WTC11 (cell line): ENCODE results near the gene UTS2B. TPM values are rescaled to one million over a fixed set of nuclear protein-coding genes. Genes with fewer than 3 reads are reported as not detected.

Experiments used
- ATAC-seq: fragments of 200-7000 bp; cut with Tn5 transposase; 2 replicates; pipeline ENCODE4 v1.10.0; 2021; ENCODE audit warnings: mild to moderate bottlenecking, moderate library complexity
- CTCF ChIA-PET: fragments of 300-600 bp; sonication (Branson Sonifier 250); formaldehyde crosslinking; loops from one replicate; lab custom pipeline; 2021; ENCODE audit warnings: antibody characterized with exemption; lab: Charles Lee
- POLR2A ChIA-PET: fragments of 350-600 bp; sonication (Branson Sonifier 250); formaldehyde crosslinking; loops from one replicate; lab custom pipeline; 2021; ENCODE audit warnings: antibody characterized with exemption; lab: Charles Lee
- DNase-seq: peaks from one replicate; pipeline ENCODE4 v3.0.0; 2021; ENCODE audit warnings: low spot score
- H3K27ac Mint-ChIP-seq: 2 replicates; pipeline ENCODE4 v1.8.0; 2021; ENCODE audit warnings: mixed read lengths
- H3K27me3 Mint-ChIP-seq: 2 replicates; pipeline ENCODE4 v1.8.0; 2021; ENCODE audit warnings: low read depth, mild to moderate bottlenecking, moderate library complexity, mixed read lengths
- H3K36me3 Mint-ChIP-seq: 2 replicates; pipeline ENCODE4 v1.8.0; 2021; ENCODE audit warnings: mixed read lengths
- H3K4me1 Mint-ChIP-seq: 2 replicates; pipeline ENCODE4 v1.8.0; 2022; ENCODE audit warnings: mixed read lengths
- H3K4me3 Mint-ChIP-seq: 2 replicates; pipeline ENCODE4 v1.8.0; 2021; ENCODE audit warnings: mild to moderate bottlenecking, moderate library complexity, mixed read lengths
- H3K9me3 Mint-ChIP-seq: 2 replicates; pipeline ENCODE4 v1.8.0; 2021; ENCODE audit warnings: mixed read lengths
- AFF4 ChIP-seq: sonication (generic); formaldehyde crosslinking; IDR thresholded peaks from 2 replicates; pipeline ENCODE4 v1.8.1; 2023; ENCODE audit warnings: mild to moderate bottlenecking, missing genetic modification reagents, borderline replicate concordance
- ATF2 ChIP-seq: sonication (generic); formaldehyde crosslinking; IDR thresholded peaks from 2 replicates; pipeline ENCODE4 v1.8.1; 2022; ENCODE audit warnings: low read depth, missing genetic modification reagents, borderline replicate concordance
- CBFB ChIP-seq: sonication (generic); formaldehyde crosslinking; IDR thresholded peaks from 2 replicates; pipeline ENCODE4 v1.8.1; 2022; ENCODE audit warnings: mild to moderate bottlenecking, low read depth, missing genetic modification reagents
- CDX4 ChIP-seq: fragments of 250-450 bp; sonication (Bioruptor Pico); IDR thresholded peaks from 2 replicates; pipeline ENCODE4 v1.9.0; 2021; ENCODE audit warnings: moderate library complexity, mild to moderate bottlenecking, inconsistent platforms, borderline replicate concordance
- ELF4 ChIP-seq: sonication (generic); formaldehyde crosslinking; IDR thresholded peaks from 2 replicates; pipeline ENCODE4 v1.8.1; 2022; ENCODE audit warnings: low read depth, mild to moderate bottlenecking, moderate library complexity, missing genetic modification reagents
- NFATC4 ChIP-seq: fragments of 250-450 bp; sonication (Bioruptor Pico); IDR thresholded peaks from 2 replicates; pipeline ENCODE4 v1.9.0; 2021; ENCODE audit warnings: mild to moderate bottlenecking
- NR2C2 ChIP-seq: sonication (generic); formaldehyde crosslinking; IDR thresholded peaks from 2 replicates; pipeline ENCODE4 v1.8.0; 2022; ENCODE audit warnings: mild to moderate bottlenecking, missing genetic modification reagents
- RELA ChIP-seq: sonication (generic); formaldehyde crosslinking; IDR thresholded peaks from 2 replicates; pipeline ENCODE4 v1.8.1; 2022; ENCODE audit warnings: missing genetic modification reagents, mild to moderate bottlenecking, borderline replicate concordance
- TEAD1 ChIP-seq: sonication (generic); formaldehyde crosslinking; IDR thresholded peaks from 2 replicates; pipeline ENCODE4 v1.8.0; 2022; ENCODE audit warnings: mild to moderate bottlenecking, missing genetic modification reagents
- USF2 ChIP-seq: sonication (generic); formaldehyde crosslinking; IDR thresholded peaks from 2 replicates; pipeline ENCODE4 v1.8.1; 2023; ENCODE audit warnings: mild to moderate bottlenecking, missing genetic modification reagents, moderate library complexity
- total RNA-seq: library from RNA; stranded (reverse); gene quantifications from 3 replicates; pipeline ENCODE4 v1.2.3, GENCODE V29; 2021
- TF ChIP-seq, protein P1 (sequence below): fragments of 250-450 bp; sonication (Bioruptor Pico); IDR thresholded peaks from 2 replicates; pipeline ENCODE4 v2.1.2; 2022; ENCODE audit warnings: mild to moderate bottlenecking, moderate library complexity
- TF ChIP-seq, protein P2 (sequence below): fragments of 200-600 bp; IDR thresholded peaks from 2 replicates; pipeline ENCODE4 v1.8.0; 2022; ENCODE audit warnings: antibody characterized with exemption
- TF ChIP-seq, protein P3 (sequence below): sonication (generic); formaldehyde crosslinking; IDR thresholded peaks from 2 replicates; pipeline ENCODE4 v1.8.0; 2022; ENCODE audit warnings: mild to moderate bottlenecking, missing genetic modification reagents
- TF ChIP-seq, protein P4 (sequence below): sonication (generic); formaldehyde crosslinking; IDR thresholded peaks from 2 replicates; pipeline ENCODE4 v1.8.1; 2022; ENCODE audit warnings: mild to moderate bottlenecking, moderate library complexity, missing genetic modification reagents

UTS2B gene
- total RNA-seq, 1 experiment from 2014 or later, result not detected

- no peaks in the 10 kb centered on the region for H3K27me3 Mint-ChIP-seq
- ATAC-seq, result no peak
- no peak overlapping the region for H3K4me3 Mint-ChIP-seq
- H3K36me3 Mint-ChIP-seq, result no peaks in the 10 kb centered on the region
- ChIA-PET POLR2A (no interaction called here), CTCF (interaction anchor here (0.7 to 1.4 kb wide), 5 partner anchors 11 to 136 kb away, joined by 3 to 4 read pairs (median 3); no protein-coding TSS in a partner anchor)
- H3K9me3 Mint-ChIP-seq, result no peaks in the 10 kb centered on the region
- no peak overlapping the region for H3K27ac Mint-ChIP-seq
- H3K4me1 Mint-ChIP-seq, result peaks cover 29% of the 10 kb centered on the region
- TF ChIP-seq, protein P1, sequence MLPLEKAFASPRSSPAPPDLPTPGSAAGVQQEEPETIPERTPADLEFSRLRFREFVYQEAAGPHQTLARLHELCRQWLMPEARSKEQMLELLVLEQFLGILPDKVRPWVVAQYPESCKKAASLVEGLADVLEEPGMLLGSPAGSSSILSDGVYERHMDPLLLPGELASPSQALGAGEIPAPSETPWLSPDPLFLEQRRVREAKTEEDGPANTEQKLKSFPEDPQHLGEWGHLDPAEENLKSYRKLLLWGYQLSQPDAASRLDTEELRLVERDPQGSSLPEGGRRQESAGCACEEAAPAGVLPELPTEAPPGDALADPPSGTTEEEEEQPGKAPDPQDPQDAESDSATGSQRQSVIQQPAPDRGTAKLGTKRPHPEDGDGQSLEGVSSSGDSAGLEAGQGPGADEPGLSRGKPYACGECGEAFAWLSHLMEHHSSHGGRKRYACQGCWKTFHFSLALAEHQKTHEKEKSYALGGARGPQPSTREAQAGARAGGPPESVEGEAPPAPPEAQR, result no peak
- no peak for TF ChIP-seq NR2C2
- TF ChIP-seq, protein P2, sequence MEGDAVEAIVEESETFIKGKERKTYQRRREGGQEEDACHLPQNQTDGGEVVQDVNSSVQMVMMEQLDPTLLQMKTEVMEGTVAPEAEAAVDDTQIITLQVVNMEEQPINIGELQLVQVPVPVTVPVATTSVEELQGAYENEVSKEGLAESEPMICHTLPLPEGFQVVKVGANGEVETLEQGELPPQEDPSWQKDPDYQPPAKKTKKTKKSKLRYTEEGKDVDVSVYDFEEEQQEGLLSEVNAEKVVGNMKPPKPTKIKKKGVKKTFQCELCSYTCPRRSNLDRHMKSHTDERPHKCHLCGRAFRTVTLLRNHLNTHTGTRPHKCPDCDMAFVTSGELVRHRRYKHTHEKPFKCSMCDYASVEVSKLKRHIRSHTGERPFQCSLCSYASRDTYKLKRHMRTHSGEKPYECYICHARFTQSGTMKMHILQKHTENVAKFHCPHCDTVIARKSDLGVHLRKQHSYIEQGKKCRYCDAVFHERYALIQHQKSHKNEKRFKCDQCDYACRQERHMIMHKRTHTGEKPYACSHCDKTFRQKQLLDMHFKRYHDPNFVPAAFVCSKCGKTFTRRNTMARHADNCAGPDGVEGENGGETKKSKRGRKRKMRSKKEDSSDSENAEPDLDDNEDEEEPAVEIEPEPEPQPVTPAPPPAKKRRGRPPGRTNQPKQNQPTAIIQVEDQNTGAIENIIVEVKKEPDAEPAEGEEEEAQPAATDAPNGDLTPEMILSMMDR, result 0 out of 2 replicates have a peak, but pooled peaks have one; percentile 16
- no peak for TF ChIP-seq ATF2 (CRISPR knock-in tag)
- DNase-seq, result no peak
Observed at GRCh38 chr3:191244242-191244867, 86.0 kb downstream of the UTS2B start.

DNA sequence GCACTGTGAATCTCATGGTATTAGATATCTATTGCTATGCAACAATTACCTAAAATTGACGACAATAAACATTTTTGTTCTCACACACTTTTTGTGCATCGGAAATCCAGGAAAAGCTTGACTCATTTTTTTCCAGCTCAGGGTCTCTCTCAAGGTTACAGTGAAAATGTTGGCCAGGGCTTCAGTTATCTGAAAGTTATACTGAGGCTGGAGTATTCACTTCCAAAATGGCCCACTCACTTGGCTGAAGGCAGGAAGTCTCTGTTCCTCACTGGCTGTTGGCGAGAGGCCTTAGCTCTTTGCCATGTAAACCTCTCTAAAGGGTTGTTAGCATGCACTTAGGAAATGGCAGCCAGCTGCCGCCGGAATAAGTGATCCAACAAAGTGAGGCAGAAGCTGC is 89.8 kb downstream of the UTS2B start:
- peak overlapping the region; percentile 34; the same call in 1 of the 2 replicates for H3K27ac Mint-ChIP-seq
- no peak overlapping the region for H3K4me3 Mint-ChIP-seq
- ChIA-PET CTCF (no interaction called here), POLR2A (no interaction called here)
- H3K4me1 Mint-ChIP-seq, result peaks cover 61% of the 10 kb centered on the region
- DNase-seq, result no peak
- no peak for ATAC-seq
- no peaks in the 10 kb centered on the region for H3K9me3 Mint-ChIP-seq
- no peak for TF ChIP-seq USF2 (CRISPR knock-in tag)
- no peak for TF ChIP-seq AFF4 (CRISPR knock-in tag)
- no peak for TF ChIP-seq CDX4
- no peak for TF ChIP-seq ELF4 (CRISPR knock-in tag)
- TF ChIP-seq, protein P3, sequence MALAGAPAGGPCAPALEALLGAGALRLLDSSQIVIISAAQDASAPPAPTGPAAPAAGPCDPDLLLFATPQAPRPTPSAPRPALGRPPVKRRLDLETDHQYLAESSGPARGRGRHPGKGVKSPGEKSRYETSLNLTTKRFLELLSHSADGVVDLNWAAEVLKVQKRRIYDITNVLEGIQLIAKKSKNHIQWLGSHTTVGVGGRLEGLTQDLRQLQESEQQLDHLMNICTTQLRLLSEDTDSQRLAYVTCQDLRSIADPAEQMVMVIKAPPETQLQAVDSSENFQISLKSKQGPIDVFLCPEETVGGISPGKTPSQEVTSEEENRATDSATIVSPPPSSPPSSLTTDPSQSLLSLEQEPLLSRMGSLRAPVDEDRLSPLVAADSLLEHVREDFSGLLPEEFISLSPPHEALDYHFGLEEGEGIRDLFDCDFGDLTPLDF (CRISPR knock-in tag), result no peak
- TF ChIP-seq NFATC4 (CRISPR knock-in tag), result no peak
- no peak for TF ChIP-seq RELA (CRISPR knock-in tag)
- TF ChIP-seq, protein P4, sequence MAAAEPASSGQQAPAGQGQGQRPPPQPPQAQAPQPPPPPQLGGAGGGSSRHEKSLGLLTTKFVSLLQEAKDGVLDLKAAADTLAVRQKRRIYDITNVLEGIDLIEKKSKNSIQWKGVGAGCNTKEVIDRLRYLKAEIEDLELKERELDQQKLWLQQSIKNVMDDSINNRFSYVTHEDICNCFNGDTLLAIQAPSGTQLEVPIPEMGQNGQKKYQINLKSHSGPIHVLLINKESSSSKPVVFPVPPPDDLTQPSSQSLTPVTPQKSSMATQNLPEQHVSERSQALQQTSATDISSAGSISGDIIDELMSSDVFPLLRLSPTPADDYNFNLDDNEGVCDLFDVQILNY, result no peak
- no peak for TF ChIP-seq CBFB (CRISPR knock-in tag)
- TF ChIP-seq TEAD1, result no peak
- TF ChIP-seq, all 79 proteins: peak for 0
- Mint-ChIP-seq H3K36me3 (no peaks in the 10 kb centered on the region), H3K27me3 (no peaks in the 10 kb centered on the region)
